Fibroblast of skin of scalp (primary cell): ENCODE data around the gene SLC38A3.
"Not testable (repeated sequence)": the region's sequence is repeated elsewhere in the genome, so short reads cannot be mapped to it uniquely, and the experiment has no call there.

Source experiments
- DNase-seq: peaks from one replicate; pipeline ENCODE4 v3.0.0-alpha.2; 2013

Gene SLC38A3

DNA sequence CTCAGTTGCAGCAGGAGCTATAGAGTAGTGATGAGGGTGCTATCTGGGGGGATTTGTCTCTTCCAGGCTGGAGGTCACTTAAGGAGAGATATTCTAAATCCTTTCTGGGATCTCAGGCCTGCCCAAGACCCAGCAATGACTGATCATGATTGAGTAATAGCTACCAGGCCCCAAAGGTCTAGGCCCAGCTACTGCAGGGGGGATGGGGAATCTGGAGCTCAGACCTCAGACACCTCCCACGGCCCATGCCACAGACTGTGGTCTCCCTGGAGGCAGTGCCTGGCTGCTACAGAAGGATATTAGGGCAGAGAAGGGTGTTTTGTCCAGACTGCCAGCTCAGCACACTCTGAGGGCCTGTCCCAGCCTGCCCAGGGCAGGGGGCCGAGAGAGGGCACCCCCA, 6.9 kb downstream of the SLC38A3 start:
- peak; percentile 63 for DNase-seq

DNA sequence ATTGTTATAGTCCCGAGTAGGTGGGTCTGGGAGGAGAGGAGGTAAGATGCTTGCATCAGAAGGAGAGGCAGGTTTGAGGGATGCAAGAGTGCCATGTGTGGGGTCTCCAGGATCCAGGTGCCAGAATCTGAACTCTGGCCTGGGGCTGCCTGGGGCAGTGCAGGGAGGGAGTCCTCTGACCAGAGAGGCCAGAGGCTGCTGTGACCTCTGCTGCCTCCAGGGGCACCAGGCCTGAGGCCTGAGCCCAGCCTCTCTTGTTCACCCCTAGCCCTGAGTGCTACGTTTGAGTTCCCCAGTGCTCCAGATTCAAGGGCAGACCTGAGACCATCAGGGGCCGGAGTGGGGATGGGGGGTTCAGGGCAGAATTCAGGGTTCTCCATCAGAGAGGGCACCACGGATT, 7.4 kb downstream of the SLC38A3 start:
- no peak for DNase-seq

DNA sequence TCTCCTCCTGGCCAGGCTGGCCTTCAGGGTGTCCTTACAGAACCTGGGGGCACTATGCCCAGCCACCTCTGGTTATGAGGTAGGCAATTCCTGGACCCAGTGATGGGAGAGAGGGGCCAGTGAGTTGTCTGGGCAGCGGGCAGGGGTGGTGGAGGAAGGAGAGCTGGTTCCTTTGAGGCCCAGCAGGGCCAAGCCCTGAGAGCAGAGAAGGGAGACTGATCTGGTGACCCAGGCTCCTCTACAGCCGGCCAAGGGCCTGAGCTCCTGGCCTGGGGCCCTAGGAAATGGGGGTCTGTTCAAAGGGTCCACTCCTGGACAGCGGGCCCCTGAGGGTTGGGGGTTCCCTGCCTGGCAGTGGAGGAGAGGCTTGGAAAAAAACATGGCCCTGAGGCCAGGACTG, 7.9 kb downstream of the SLC38A3 start:
- no peak for DNase-seq

DNA sequence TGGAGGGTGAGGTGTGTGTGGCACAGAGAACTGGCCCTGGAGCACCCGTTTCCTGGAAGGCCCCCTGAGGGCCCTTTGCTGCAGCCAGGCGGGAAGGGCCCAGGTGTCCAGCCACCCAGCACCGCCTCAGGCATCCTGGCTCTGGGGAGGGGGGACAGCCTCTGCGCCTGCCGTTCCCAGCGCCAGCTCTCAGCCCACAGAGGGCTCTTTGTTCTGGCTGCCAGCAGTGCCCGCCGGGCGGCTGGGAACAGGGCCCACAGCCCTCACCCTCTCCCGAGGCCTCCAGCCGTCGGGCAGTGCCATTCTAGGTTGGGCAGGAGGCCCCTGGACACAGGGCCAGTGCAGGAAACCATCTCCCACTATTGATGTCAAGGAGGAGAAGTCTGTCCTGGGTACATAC, 8.3 kb downstream of the SLC38A3 start:
- DNase-seq, result no peak

DNA sequence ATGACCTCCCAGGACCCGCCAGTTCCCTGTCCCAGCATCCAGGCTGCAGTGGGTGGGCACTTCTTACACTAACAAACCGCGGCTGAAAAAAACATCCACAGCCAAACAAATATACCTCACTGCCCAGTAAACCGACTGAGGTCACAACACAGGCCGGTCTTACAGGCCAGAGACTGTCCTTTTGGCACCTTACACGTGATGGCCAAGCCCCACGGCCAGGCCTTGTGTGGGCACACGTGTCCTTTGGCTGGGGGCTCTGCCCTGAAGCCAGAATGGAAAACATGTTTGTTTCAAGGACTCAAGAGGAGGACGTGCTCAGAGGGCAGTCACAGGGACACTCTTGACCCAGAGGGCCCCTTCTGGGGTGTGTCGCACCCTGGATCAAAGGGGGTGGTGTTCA, 9.8 kb downstream of the SLC38A3 start:
- DNase-seq, result no peak

DNA sequence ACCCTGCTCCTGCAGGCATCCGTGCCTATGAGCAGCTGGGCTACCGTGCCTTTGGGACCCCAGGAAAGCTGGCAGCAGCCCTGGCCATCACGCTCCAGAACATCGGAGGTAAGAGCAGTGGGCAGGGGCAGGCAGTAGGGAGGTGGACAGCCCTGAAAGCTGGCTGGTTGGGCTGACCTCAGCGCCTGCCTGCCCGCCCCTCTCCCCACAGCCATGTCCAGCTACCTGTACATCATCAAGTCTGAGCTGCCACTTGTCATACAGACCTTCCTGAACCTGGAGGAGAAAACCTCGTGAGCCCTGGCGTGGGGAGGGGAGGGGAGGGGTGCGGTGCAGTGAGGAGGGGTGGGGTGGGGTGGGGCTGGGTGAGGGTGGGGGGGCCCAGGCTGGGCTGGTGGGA, 10.5 kb downstream of the SLC38A3 start:
- no peak for DNase-seq

DNA sequence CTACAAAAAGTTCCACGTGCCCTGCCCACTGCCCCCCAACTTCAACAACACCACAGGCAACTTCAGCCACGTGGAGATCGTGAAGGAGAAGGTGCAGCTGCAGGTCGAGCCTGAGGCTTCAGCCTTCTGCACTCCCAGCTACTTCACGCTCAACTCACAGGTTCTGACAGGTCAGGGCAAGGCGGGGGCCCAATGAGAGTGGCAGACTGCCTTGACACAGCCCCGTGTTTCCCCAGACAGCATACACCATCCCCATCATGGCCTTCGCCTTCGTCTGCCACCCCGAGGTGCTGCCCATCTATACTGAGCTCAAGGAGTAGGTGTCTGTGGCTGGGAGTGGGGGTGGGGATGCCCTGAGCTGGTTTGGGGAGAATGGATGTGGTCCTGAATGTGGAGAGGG, 12.6 kb downstream of the SLC38A3 start:
- no peak for DNase-seq

DNA sequence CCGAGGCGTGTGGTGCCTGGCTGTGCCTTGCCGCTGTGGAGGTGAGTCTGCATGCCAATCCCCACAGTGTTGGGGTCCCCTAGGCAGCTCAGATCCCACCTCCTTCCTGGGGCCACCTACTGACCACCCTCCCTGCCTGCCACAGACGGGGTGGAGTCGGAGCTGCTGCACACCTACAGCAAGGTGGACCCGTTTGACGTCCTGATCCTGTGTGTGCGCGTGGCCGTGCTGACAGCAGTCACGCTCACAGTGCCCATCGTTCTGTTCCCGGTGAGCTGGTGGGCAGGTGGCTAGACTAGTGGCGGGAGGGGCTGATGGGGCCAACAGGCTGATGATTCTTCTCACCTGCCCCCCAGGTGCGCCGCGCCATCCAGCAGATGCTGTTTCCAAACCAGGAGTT, 13.4 kb downstream of the SLC38A3 start:
- DNase-seq, result no peak

DNA sequence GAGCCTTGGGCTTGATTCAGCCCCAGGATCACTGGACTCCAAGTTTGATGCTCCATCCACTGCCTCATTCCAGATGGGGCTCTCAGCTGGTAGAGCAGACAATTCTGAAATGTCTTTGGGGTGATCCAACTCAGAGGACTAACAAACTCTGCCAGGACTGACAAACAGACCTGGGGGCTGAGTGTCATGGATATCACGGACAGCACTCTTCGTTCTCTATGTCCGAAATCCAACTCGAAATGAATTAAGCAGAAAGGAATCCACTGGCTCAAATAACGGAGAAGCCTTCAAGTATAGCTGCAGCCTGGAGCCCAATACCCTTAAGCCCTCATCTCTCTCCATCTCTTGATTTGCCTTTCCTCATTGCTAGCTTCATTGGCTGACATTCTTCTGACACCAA, 14.2 kb downstream of the SLC38A3 start:
- DNase-seq, result no peak

DNA sequence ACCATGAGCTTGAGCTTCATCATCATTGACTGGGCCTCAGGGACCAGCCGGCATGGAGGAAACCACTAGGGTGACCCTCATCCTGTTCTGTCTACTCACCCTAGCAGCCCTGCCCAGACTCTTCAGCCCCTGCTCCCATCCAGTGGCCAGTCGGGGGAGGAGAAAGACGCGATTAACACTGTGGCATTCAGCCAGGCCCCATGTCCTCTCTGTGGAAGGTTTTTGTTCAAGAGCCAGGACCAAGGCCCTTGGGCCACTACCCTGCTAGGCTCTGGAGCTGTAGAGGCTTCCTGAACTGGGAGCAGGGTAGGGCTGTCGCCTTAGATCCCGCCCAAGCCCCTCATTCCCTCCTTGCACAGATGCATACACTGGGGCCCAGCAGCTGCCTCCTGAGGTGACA, 15.0 kb downstream of the SLC38A3 start:
- no peak for DNase-seq

DNA sequence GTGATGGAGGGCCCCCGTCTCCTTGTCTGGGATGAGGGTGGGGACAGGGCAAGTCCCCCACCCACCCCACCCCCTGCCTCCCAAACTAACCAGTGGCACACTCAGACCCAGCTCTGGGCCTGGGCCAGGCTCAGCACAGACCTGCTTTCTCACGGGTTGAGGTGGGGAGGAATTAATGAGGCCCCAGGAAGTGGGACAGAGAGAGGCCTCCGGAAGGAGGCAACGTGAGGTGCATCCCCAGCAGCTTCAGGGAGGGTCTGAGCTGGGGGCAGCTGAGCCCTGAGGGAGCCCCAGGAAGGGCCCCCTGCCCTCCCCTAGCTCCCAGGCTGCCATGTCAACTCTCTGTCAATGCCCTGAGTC, 16.0 kb downstream of the SLC38A3 start:
- DNase-seq, result no peak

DNA sequence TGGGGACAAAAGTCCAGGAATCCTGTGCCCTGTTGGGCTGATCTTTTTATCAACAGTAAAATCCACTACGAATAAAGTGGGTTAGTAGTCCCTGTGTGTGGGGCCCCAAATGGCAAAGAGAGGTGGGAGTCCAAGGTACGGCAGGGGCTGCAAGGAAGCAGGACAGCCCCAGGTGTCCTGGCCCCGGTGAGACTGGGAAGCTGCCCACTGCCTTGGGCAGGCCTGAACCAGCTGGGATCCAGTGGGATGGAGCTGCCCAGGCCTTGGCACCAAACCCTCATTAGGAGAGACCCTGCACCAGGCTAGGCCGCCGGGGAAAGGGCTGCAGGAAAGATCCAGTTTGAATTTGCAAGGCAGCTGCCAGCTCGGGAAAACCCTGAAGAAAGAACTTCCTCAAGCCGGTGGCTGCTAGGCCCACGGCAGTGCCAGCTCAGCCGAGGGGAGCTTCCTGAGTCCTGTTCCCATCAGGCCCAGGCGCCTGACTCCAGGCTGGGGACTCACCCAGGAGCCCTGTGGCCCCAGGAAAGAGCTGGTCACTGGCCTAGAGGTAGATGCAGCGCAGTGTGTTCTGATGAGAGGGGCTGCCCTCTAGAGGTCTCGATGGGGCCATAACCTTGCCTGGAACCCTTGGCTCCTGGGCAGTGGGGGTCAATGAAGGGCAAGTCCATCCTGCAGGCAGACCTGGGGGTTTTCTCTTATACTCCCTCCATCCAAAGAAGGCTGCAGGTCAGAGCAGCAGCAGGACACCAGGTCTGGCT, 16.5 kb downstream of the SLC38A3 start:
- no peak for DNase-seq

DNA sequence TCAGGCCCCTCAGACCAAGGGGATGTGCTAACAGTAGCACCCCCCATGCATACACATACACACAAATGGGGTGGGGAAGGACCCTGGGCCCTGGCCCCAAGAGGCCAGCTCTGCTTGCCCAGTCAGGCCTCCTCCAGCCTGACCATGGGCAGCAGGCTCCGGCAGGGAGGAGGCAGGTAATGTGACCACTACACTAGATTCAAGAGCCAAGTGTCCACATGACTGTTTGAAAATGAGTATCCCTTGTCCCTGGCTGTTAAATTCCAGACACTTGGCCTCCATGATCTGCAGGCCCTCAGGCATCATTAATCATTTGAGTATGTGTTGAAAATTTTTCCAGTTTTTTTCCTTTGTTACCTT, 17.1 kb downstream of the SLC38A3 start:
- no peak for DNase-seq

DNA sequence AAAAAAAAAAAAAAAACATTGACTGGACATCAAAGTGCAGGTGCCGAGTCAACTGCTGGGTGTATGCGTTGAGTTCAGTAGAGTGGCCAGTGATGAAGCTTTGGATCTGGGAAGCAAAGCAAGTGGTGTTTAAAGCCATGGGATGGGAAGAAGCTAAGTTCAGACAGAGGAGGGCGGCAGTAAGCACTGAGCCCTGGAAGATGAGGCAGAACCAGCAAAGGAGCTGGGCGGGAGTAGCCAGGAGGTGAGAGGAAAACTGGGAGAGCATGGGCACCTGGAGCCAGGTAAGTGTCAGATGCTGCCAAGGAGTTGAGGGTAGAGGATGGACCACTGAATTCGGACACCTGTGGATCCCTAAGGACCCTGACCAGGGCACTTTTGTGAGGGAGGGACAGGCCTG, 19.6 kb downstream of the SLC38A3 start:
- no peak for DNase-seq

DNA sequence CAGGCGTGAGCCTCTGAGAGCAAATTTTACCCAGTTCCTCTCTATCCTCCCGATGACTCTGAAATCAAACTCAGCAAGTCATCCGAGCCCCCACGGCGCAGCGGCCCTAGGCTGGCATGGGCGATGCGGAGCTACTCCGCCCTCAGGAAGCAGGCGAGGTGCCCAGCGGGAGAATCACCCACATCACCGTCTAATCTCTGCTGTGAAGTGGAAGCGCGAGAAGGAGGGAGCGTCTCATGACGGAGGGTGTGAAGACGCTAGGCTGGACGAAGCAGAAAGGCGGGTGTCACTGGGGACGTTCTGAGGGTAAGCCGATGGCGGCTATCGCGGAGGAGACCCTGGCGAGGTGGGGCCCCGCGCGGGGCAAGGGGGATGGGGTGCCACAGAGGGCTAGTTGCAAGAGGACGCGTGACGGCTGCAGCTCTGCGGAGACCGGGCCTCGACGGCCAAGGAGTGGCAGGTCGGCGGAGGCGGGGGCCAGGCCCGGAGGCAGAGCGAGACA, 21.9 kb downstream of the SLC38A3 start:
- DNase-seq, result peak; percentile 38

DNA sequence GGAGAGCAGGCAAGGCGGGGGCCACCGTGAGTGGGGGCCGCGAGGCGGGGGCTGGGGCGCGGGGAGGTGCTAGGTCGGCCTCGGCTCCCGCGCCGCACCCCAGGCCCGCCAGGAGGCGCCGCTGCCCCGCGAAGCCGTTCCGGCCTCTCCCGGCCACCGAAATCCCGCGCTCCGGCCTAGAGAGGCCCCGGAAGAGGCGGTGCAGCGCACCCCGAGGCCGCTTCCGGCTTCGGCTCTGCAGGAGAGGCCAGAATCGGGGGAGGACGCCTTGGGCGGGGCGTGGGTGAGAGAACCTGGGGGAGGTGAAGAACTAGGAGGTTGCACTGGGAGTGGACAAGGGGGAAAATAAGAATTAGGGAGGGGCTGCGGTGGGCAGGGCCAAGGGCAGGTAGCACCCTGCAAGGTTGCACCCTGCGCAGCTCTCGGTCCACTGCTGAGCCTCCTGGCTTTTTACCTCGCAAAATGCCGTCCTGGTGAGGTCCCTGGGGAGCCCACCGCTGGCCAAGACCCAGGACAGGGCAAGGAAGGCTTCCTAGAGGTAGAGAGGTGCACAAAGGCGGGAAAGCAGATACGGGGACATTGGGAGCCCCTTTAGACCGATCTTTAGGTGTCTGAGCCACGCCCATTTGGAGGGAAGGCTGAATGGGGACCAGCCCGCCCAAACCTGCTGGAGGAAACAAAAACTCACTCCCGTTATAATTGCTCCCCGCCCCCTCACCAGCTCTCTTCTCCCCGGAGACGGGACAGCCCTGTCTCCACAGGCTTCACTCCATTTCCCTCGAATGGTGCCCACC, 22.5 kb downstream of the SLC38A3 start:
- DNase-seq, result peak; percentile 92

DNA sequence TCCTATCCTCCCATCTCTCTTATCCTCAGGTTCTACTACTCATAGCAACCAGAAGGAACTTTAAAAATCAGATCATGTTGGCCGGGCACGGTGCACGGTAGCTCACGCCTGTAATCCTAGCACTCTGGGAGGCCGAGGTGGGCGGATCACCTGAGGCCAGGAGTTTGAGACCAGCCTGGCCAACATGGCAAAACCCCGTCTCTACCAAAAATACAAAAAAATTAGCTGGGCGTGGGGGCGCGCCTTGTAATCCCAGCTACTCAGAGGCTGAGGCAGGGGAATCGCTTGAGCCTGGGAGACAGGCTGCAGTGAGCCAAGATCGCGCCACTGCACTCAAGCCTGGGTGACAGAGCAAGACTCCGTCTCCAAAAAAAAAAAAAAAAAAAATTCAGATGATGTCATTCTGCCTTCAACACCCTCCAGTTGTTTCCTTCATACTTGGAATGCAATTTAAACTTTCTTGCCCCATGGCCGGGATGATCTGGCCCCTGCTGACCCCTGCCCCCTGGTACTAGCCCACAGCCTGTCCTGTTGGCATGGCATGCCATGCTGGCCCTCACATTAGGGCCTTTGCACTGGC, 23.2 kb downstream of the SLC38A3 start:
- not testable (repeated sequence) for DNase-seq

DNA sequence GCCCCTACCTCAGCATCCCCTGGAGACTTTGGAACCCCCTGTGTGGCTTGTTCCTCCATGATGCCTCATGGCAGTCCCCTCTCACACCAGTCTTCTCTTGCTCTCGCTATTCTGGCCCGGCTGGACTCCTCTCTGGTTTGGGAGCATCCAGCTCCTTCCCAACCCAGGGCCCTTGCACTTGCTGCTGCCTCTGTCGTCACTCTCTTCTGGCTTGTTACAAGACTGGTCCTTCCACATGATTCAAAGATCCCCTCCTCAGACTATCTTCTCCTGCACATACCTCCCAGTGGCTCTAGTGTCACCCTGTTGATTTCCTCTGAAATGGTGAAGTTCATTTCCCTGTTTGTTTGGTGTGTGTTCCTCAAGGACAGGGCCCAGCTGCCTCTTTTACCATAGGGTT, 24.4 kb downstream of the SLC38A3 start:
- DNase-seq, result no peak

DNA sequence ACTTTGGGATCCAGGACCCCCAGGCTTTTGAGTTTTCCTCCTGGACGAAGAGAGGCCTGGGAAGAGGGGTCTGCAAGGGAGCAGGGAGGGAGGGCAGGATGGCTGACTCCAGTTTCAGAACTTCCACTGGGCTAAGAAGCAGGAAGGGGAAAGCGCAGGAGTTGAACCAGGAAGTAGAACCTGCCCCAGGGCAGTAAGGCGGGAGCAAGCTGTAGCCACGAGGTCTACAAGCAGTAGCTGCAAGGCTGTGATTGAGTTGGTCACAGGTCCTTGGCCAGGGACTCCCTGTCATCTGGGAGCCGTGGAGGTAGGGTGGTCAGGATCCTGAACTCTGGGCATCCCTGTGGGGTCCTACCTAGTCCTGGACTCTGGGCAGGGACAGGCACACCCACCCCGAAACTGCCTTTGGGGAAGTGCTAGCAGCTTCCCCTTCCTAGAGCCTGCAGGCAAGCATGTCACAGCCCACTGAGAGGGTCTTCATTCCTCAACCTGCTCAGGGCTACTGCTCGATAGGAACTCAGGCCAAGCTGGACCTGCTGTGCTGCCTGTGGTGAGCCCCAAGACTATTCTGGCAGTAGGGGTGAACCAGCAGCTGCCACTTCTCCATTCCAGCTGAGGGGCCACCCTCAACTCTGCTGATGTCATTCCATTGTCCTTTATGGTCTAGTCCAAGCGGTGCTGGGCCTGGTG, 25.2 kb downstream of the SLC38A3 start:
- DNase-seq, result no peak

DNA sequence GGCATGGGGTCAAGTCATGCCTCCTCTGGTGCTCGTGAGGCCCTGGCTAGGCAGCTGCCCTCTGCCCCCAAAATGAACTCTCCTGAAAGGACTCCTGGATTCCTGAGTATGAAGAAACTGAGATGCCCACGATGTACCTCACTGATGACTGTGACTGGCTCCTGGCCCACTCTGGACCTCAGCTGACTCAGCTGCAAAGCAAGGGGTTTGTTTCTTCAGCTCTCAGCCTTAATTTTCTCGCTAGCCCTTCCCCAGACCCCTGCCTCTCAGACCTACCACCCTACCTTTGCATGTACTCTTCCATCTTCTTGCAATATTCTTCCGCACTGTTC, 25.7 kb downstream of the SLC38A3 start:
- no peak for DNase-seq

DNA sequence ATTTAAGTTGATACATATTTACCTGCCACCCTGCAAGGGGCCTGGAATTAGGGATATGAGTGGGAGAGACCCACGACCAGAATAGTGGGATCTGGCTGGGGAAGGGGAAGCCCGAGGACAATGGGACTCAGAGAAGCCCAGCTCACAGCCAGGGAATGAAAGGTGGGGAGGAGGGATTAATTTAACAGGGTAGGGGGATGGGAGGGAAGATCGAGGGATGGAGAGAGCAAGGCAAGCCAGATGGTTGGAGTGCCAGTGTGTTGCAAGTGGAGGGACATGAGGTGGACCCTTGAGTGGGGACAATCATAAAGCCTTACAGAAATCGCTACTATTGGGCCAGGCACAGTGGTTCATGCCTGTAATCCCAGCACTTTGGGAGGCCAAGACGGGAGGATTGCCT, 26.5 kb downstream of the SLC38A3 start:
- DNase-seq, result no peak

DNA sequence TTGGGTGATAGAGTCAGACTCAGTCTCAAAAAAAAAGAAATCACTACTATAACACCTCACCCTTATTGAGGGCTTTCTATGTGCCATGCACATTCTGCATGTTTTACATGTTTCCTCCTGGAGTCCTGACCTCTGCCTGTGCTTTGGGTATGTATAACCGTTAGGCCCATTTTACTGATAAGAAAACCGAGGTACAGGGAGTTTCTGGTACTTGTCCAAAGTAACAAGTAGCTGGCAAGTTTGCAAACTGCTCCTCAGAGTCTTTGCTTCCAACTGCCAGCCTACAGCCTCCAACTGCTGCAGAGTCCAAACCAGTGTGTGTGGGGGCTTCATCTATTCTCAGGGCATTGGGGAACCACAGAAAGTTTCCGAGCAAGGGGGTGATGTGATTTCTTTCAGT, 27.2 kb downstream of the SLC38A3 start:
- no peak for DNase-seq

DNA sequence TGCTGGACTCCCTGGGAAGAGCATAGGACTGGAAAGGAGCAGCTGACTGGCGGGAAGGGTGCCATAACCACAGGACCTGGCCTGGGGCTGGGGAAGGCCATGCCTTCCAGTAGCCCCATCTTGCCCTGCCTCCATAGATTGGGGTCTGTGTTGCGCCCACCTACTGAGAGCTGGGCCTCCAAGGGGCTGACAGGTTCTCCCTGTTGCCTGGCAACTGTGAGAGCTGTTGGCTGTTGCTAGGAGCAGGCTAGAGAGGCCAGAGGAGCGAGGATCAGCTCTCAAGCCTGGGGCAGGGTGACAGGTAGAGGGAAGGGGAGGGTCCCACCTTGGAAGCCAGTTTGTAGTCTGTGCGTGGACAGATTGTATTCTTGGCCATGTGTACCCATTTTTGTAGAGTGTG, 28.1 kb downstream of the SLC38A3 start:
- DNase-seq, result no peak
